Activated CD4-positive, alpha-beta T cell treated with anti-CD3 and anti-CD28 coated beads, Interleukin-2, amount 10 ng/mL, durations not matched to agents 7 days and 5 days (primary cell): ENCODE data around the gene STIM2. TPM values are rescaled to one million over a fixed set of nuclear protein-coding genes. Genes with fewer than 3 reads are reported as not detected.

Experiments used
- CTCF ChIA-PET: fragments of 350-600 bp; sonication (Branson Sonifier 250); formaldehyde crosslinking; loops from one replicate; lab custom pipeline; 2021; ENCODE audit warnings: antibody characterized with exemption; lab: Charles Lee
- POLR2A ChIA-PET: fragments of 350-600 bp; sonication (Branson Sonifier 250); formaldehyde crosslinking; loops from one replicate; lab custom pipeline; 2021; ENCODE audit warnings: antibody characterized with exemption; lab: Charles Lee
- DNase-seq: peaks from one replicate; pipeline ENCODE4 v3.0.0-alpha.2; 2020
- H3K27ac Mint-ChIP-seq: one replicate; pipeline ENCODE4 v1.8.0; 2021; ENCODE audit warnings: mild to moderate bottlenecking, moderate library complexity, mixed read lengths
- H3K27me3 Mint-ChIP-seq: one replicate; pipeline ENCODE4 v1.8.0; 2021; ENCODE audit warnings: mixed read lengths
- H3K36me3 Mint-ChIP-seq: one replicate; pipeline ENCODE4 v1.8.0; 2021; ENCODE audit warnings: low read depth, mixed read lengths
- H3K4me1 Mint-ChIP-seq: one replicate; pipeline ENCODE4 v1.8.0; 2021; ENCODE audit warnings: mixed read lengths
- H3K4me3 Mint-ChIP-seq: one replicate; pipeline ENCODE4 v1.8.0; 2021; ENCODE audit warnings: mild to moderate bottlenecking, moderate library complexity, mixed read lengths
- H3K9me3 Mint-ChIP-seq: one replicate; pipeline ENCODE4 v1.8.0; 2021; ENCODE audit warnings: mixed read lengths
- total RNA-seq, 2 experiments: library from RNA; stranded (reverse); gene quantifications; one replicate each; pipeline ENCODE4 v1.2.3, GENCODE V29; 2021

Gene STIM2
- total RNA-seq, 2 experiments from 2014 or later, result 56.2 to 61.0 TPM

DNA sequence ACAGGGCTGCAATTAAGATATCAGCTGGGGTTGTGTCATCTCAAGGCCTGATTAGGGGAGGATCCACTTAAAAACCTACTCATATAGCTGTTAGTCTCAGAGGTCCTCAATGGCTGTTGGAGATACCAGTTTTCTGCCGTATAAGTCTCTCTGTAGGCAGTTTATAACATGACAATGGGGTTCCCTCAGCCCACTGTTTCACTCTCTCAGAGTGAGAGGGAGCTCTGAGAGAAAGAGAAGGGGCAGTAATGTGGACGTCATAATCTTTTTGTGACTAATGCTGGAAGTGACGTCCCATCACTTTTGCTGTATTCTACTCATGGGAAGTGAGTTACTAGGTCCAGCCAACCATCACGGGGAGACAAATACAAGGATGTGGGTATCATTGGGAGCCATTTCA lies 70.3 kb downstream of the STIM2 start:
- CTCF ChIA-PET, result interaction anchor here (0.6 kb wide), 1 partner anchor 948 kb away, joined by 3 read pairs; no protein-coding TSS in a partner anchor
- no peak overlapping the region for H3K4me3 Mint-ChIP-seq
- no peak for DNase-seq
- peaks cover 12% of the 10 kb centered on the region for H3K36me3 Mint-ChIP-seq
- POLR2A ChIA-PET, result no interaction called here
- H3K9me3 Mint-ChIP-seq, result no peaks in the 10 kb centered on the region
- H3K27ac Mint-ChIP-seq, result no peak overlapping the region
- H3K4me1 Mint-ChIP-seq, result peaks cover 10% of the 10 kb centered on the region
- H3K27me3 Mint-ChIP-seq, result no peaks in the 10 kb centered on the region

DNA sequence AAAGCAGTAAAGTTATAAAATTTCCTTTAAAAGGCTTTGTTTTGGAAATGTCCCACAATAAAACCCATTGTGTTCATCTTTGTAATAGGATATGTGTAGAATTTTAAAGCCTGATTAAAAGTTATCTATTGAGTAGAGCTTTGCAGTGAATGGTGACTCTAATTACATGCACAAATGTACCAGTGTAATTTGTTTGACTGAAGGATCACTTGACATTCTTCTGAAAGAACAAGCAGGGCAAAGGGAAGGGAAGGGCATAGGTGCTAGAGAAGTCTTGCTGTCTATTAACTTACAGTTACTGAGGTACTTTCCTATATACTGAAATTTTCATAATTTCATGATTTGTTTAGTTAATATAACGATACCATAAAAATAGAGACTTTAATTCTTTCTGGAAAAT lies 70.8 kb downstream of the STIM2 start:
- CTCF ChIA-PET, result interaction anchor here (0.6 kb wide), 1 partner anchor 948 kb away, joined by 3 read pairs; no protein-coding TSS in a partner anchor
- no peak overlapping the region for H3K4me3 Mint-ChIP-seq
- POLR2A ChIA-PET, result no interaction called here
- peaks cover 13% of the 10 kb centered on the region for H3K36me3 Mint-ChIP-seq
- DNase-seq, result no peak
- peaks cover 15% of the 10 kb centered on the region for H3K4me1 Mint-ChIP-seq
- no peaks in the 10 kb centered on the region for H3K27me3 Mint-ChIP-seq
- no peaks in the 10 kb centered on the region for H3K9me3 Mint-ChIP-seq
- H3K27ac Mint-ChIP-seq, result no peak overlapping the region

DNA sequence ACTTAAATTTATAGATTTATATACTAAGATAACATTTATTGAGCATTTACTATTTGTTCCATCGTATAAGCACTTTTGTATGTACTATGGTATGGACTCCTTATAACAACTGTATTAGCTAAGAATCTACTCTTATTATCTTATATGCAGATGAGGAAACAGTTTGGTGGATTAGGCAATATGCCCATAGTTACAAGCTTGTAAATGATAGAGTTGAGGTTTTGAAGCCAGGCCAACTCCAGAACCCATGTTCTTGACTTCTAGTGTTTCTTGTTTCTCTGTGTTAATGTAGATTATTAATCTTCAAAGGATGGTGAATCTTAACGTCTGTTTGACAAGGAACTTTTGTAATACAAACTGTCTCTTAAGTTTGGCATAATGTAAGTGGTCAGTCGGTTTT lies 71.3 kb downstream of the STIM2 start:
- H3K27ac Mint-ChIP-seq, result no peak overlapping the region
- H3K36me3 Mint-ChIP-seq, result peaks cover 14% of the 10 kb centered on the region

DNA sequence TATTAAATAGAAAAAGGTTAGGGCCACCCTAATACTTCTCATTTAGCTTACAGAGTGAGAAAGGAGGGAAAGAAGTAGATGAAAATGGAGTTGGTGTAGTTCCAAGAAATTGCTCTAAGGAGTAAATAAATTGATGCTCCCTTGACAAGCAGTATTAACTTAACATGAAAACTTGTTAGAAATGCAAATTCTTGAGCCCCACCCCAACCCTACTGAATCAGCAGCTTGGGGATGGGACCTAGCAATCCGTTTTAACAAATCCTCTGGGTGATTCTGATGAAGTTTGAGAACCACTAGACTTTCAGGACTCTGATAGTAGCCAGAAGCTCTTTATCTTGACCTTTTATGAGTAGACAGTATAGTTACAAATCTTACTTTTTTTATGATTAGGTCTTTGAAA lies 74.8 kb downstream of the STIM2 start:
- Mint-ChIP-seq H3K27ac (no peak overlapping the region), H3K4me3 (no peak overlapping the region), H3K9me3 (no peaks in the 10 kb centered on the region), H3K4me1 (peaks cover 20% of the 10 kb centered on the region), H3K36me3 (peaks cover 9% of the 10 kb centered on the region), H3K27me3 (no peaks in the 10 kb centered on the region)
- ChIA-PET CTCF (no interaction called here), POLR2A (no interaction called here)
- no peak for DNase-seq

More for the DNA sequence above, 71.3 kb downstream of the STIM2 start:
- ChIA-PET POLR2A (no interaction called here), CTCF (no interaction called here)
- Mint-ChIP-seq H3K27me3 (no peaks in the 10 kb centered on the region), H3K4me1 (peaks cover 19% of the 10 kb centered on the region), H3K9me3 (no peaks in the 10 kb centered on the region), H3K4me3 (no peak overlapping the region)
- no peak for DNase-seq

DNA sequence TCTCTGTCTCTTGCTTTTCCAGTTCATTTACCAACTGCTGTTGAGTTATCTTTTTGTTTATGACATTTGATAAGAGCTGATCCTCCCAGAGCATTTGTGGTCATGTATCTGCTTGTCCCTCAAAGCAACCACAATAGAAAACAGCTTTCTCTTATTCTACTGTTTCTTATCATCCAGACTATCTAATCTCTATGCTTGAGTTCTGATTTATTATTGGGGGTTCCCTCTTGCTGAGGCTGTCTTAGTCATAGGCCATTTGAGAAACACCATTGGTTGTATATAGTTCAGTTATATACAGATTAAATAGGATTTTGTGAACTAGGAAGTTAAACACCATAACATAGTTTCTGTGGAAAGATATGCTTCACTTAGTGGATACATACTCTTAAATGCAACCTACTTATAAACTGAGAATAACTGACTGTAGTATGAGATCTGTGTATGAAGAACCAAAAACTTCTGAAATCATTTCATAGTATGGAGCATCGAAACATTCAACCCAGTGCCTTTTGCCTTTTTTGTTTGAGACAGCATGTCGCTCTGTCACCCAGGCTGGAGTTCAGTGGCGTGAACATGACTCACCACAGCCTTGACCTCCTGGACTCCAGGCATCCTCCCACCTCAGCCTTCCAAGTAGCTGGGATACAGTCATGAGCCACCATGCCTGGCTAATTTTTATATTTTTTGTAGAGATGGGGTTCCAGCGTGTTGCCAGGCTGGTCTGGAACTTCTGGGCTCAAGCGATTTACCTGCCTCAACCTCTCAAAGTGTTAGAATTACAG lies 75.8 kb downstream of the STIM2 start:
- H3K27me3 Mint-ChIP-seq, result no peaks in the 10 kb centered on the region
- peaks cover 11% of the 10 kb centered on the region for H3K36me3 Mint-ChIP-seq
- H3K27ac Mint-ChIP-seq, result no peak overlapping the region
- no peaks in the 10 kb centered on the region for H3K9me3 Mint-ChIP-seq
- H3K4me3 Mint-ChIP-seq, result no peak overlapping the region
- DNase-seq, result no peak
- ChIA-PET CTCF (no interaction called here), POLR2A (no interaction called here)
- H3K4me1 Mint-ChIP-seq, result peaks cover 24% of the 10 kb centered on the region

DNA sequence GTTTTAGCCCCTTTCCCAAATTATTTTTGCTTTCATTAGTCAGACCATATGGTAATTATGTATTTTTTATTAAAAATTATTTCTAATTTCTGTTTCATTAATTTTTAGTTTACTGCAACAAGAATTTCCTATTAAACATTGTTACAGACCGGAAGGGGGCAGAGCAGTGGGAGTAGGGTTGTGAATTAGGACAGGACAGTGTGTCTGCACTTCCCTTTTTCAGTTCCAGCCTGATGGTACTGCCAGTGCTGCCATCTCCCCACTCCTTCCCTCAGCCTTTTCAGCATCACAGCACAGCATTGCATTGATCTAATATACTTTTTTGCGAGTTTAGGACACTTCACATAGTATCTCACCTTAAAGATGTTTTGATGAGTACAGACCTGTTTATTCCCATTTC lies 76.5 kb downstream of the STIM2 start:
- CTCF ChIA-PET, result no interaction called here

DNA sequence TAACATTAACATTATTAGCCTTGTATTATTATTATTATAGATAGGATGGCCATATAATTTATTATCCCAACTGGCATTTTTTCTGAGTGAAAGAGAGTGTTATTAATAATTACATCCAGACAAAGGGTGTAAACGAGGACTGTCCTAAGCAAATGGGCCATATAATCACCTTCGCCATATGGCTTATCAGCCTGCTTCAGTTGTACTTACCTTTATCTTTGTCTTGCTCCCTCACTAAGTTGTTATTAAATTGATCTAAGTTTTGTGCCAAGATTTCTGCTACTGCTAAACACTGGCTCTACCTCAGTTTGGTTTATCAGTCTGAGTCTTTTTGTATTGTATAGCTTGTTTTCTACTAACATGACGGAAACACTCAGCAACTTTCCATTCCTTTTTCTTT lies 76.9 kb downstream of the STIM2 start:
- H3K36me3 Mint-ChIP-seq, result peaks cover 13% of the 10 kb centered on the region
- ChIA-PET POLR2A (no interaction called here), CTCF (interaction anchor here (0.6 kb wide), 1 partner anchor 85 kb away, joined by 3 read pairs; no protein-coding TSS in a partner anchor)
- no peaks in the 10 kb centered on the region for H3K9me3 Mint-ChIP-seq
- peaks cover 28% of the 10 kb centered on the region for H3K4me1 Mint-ChIP-seq
- no peak overlapping the region for H3K27ac Mint-ChIP-seq
- H3K27me3 Mint-ChIP-seq, result no peaks in the 10 kb centered on the region
- no peak overlapping the region for H3K4me3 Mint-ChIP-seq
- no peak for DNase-seq

More for the DNA sequence above, 76.5 kb downstream of the STIM2 start:
- Mint-ChIP-seq H3K4me1 (peaks cover 26% of the 10 kb centered on the region), H3K27me3 (no peaks in the 10 kb centered on the region), H3K27ac (no peak overlapping the region), H3K4me3 (no peak overlapping the region), H3K36me3 (peaks cover 13% of the 10 kb centered on the region), H3K9me3 (no peaks in the 10 kb centered on the region)
- no peak for DNase-seq
- POLR2A ChIA-PET, result no interaction called here

DNA sequence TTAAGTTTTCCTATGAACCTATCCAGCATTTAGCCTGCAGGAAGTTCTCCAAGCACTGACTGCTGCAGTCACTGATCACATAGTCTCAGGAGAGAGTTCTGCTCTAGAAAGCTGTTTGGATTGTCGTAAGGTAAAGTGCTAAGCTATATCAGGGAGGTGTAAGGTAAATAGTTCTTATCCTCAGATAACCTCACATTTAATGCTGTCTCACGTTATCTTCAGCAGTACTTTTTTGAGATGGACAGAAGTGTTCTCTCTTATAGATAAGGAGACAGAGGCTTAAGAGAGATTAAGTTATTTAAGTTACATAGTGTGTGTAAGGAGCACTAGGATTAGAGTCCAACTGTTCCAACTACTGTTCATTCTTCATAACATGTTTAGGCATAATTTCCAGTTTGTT lies 77.9 kb downstream of the STIM2 start:
- H3K27me3 Mint-ChIP-seq, result no peaks in the 10 kb centered on the region
- no peaks in the 10 kb centered on the region for H3K9me3 Mint-ChIP-seq
- no peak for DNase-seq
- POLR2A ChIA-PET, result no interaction called here
- CTCF ChIA-PET, result interaction anchor here (0.6 kb wide), 1 partner anchor 84 kb away, joined by 3 read pairs; no protein-coding TSS in a partner anchor
- H3K27ac Mint-ChIP-seq, result no peak overlapping the region
- H3K4me1 Mint-ChIP-seq, result peaks cover 28% of the 10 kb centered on the region
- no peak overlapping the region for H3K4me3 Mint-ChIP-seq
- H3K36me3 Mint-ChIP-seq, result peaks cover 10% of the 10 kb centered on the region

DNA sequence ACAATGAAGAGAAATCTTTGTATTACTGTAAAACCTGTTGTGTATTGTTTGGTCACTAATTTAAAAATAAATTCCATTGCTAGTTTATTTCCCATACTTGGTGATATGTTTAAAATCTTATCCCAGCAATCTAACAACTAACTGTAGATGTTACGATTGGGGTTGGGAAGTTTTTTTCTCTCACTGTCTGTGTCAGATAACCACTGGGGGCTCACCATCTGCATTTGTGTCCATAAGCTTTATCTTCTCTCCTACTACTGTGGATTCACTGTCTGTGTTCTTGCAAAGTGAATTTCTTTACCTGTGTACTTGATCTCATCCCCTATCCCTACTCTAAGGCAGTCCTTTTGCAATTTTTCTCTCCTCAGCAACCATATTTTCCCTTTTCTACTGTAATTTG lies 81.3 kb downstream of the STIM2 start:
- Mint-ChIP-seq H3K36me3 (peaks cover 25% of the 10 kb centered on the region), H3K27ac (no peak overlapping the region), H3K4me1 (peaks cover 15% of the 10 kb centered on the region), H3K4me3 (no peak overlapping the region), H3K27me3 (no peaks in the 10 kb centered on the region), H3K9me3 (peaks cover 7% of the 10 kb centered on the region)
- CTCF ChIA-PET, result no interaction called here
- no peak for DNase-seq
- POLR2A ChIA-PET, result no interaction called here

DNA sequence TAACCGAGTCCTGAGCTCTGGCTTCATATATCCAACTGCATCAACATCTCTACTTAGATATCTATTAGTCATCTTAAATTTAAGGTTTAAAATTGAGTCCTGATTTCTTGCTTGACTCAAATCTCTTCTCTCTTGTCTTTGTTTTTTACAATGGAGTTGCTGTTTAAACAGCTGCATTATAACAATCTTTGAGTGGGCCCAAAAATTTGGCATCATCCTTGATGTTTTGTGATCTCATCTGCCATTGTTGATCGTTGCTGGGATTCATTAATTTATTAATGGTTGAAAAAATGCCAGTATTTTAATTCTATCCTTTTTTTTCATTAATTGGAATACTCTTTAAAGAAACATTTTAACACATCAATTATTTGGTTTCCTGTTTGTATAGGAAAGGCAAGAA lies 82.2 kb downstream of the STIM2 start:
- POLR2A ChIA-PET, result no interaction called here

DNA sequence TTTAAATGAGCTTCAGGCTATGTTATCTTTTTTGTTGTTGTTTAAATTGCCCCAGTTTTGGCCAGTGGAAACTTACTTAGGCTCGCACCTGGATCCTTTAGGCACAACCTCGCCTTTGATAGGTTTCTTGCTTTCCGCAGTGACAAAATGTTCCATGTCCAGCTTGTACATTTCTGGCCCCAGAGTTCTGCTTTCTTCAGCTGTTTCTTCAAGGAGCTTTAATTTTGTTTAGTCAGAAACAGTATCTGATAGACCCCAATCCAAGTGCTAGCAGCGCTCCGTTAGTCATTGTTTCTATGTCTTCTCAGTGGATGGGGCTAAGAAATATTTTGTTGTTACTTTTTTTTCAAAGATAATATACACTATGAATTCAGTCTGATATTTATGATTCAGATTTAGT lies 82.8 kb downstream of the STIM2 start:
- POLR2A ChIA-PET, result no interaction called here
- H3K4me3 Mint-ChIP-seq, result no peak overlapping the region
- H3K27ac Mint-ChIP-seq, result no peak overlapping the region
- peaks cover 7% of the 10 kb centered on the region for H3K9me3 Mint-ChIP-seq
- H3K27me3 Mint-ChIP-seq, result no peaks in the 10 kb centered on the region
- peaks cover 13% of the 10 kb centered on the region for H3K4me1 Mint-ChIP-seq
- no peak for DNase-seq
- CTCF ChIA-PET, result no interaction called here
- peaks cover 31% of the 10 kb centered on the region for H3K36me3 Mint-ChIP-seq

More for the DNA sequence above, 82.2 kb downstream of the STIM2 start:
- H3K27me3 Mint-ChIP-seq, result no peaks in the 10 kb centered on the region
- H3K27ac Mint-ChIP-seq, result no peak overlapping the region
- no peak for DNase-seq
- H3K4me1 Mint-ChIP-seq, result peaks cover 13% of the 10 kb centered on the region
- peaks cover 7% of the 10 kb centered on the region for H3K9me3 Mint-ChIP-seq
- CTCF ChIA-PET, result no interaction called here
- peaks cover 28% of the 10 kb centered on the region for H3K36me3 Mint-ChIP-seq
- no peak overlapping the region for H3K4me3 Mint-ChIP-seq

DNA sequence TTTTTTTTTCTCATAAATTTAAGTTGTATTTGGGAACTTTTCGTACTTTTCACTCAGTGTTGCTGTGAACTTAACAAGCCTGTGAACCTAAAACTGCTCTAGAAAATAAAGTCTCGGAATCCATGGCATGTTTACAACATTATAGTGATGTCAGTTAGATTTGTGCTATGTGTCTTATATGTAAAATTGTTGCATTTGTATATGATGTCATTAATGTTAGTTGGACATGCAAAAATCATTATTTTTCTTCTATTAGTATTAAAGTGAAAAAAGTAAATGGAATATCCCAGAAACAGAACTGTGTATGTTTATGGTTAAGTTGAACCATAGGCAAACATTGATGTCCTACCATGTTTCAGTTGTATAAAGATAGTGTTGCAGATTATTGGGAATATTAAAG lies 85.2 kb downstream of the STIM2 start:
- peaks cover 13% of the 10 kb centered on the region for H3K4me1 Mint-ChIP-seq
- no peak for DNase-seq
- H3K4me3 Mint-ChIP-seq, result no peak overlapping the region
- peaks cover 10% of the 10 kb centered on the region for H3K9me3 Mint-ChIP-seq
- ChIA-PET POLR2A (no interaction called here), CTCF (no interaction called here)
- H3K27ac Mint-ChIP-seq, result no peak overlapping the region
- no peaks in the 10 kb centered on the region for H3K27me3 Mint-ChIP-seq
- H3K36me3 Mint-ChIP-seq, result peaks cover 37% of the 10 kb centered on the region

DNA sequence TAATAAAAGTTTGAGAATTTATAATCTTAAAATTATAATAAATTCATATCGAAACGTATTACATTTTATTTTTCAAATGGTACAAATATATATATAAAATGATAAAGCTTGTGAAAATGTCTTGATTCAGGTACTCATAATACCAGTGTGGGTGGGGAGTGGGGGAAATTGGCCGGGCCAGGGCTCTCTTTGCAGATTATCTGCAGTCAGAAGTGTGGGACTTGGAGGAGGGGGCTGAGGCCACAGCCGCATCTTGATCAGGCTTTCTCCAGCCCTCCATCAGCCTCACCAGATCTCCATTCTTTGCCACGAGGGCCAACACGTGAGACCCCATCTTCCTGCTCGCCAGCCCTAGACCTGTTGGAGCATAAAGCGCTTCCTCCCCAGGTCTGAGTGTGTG lies 86.7 kb downstream of the STIM2 start:
- Mint-ChIP-seq H3K9me3 (peaks cover 14% of the 10 kb centered on the region), H3K4me3 (no peak overlapping the region), H3K36me3 (peaks cover 40% of the 10 kb centered on the region), H3K27ac (no peak overlapping the region), H3K27me3 (no peaks in the 10 kb centered on the region), H3K4me1 (peaks cover 5% of the 10 kb centered on the region)
- POLR2A ChIA-PET, result no interaction called here
- DNase-seq, result no peak
- CTCF ChIA-PET, result no interaction called here
